ENCODE data around the gene DRAXIN.

DRAXIN gene

GRCh38 chr1:11693917-11694316 is 2.4 kb downstream of the DRAXIN start:
- TF ChIP-seq HDGF (IDR thresholded peaks at IDR 0.05; ENCODE audit: borderline replicate concordance) (no peak), BHLHE40 (IDR thresholded peaks at IDR 0.05; ENCODE audit: borderline replicate concordance) (no peak), FOXK2 (IDR thresholded peaks at IDR 0.05) (no peak), SUZ12 (IDR thresholded peaks at IDR 0.05) (no peak), SP1 (IDR thresholded peaks at IDR 0.05) (no peak), CTBP1 (IDR thresholded peaks at IDR 0.05; ENCODE audit: borderline replicate concordance) (no peak), FOXM1 (IDR thresholded peaks at IDR 0.05; ENCODE audit: borderline replicate concordance) (no peak), ELF4 (IDR thresholded peaks at IDR 0.05) (no peak), ARNT (IDR thresholded peaks at IDR 0.05) (no peak), NFRKB (IDR thresholded peaks at IDR 0.05) (no peak), TARDBP (IDR thresholded peaks at IDR 0.05) (no peak), LEF1 (IDR thresholded peaks at IDR 0.05; ENCODE audit: borderline replicate concordance) (no peak), ZNF384 (IDR thresholded peaks at IDR 0.05) (no peak), FOXA1 (IDR thresholded peaks at IDR 0.05) (no peak), L3MBTL2 (conservative IDR thresholded peaks at IDR 0.05) (no peak), PKNOX1 (IDR thresholded peaks at IDR 0.05) (no peak)
- POLR2A ChIA-PET = no interaction called here
- no peak for DNase-seq (ENCODE audit: extremely low spot score)

GRCh38 chr1:11695861-11696260 is 4.4 kb downstream of the DRAXIN start:
- DNase-seq (ENCODE audit: extremely low spot score) = no peak
- POLR2A ChIA-PET = no interaction called here
- TF ChIP-seq ELF4 (IDR thresholded peaks at IDR 0.05) = no peak
- TF ChIP-seq FOXA1 (IDR thresholded peaks at IDR 0.05) = no peak
- no peak for TF ChIP-seq ZNF384 (IDR thresholded peaks at IDR 0.05)
- no peak for TF ChIP-seq LEF1 (IDR thresholded peaks at IDR 0.05; ENCODE audit: borderline replicate concordance)
- no peak for TF ChIP-seq NFRKB (IDR thresholded peaks at IDR 0.05)
- TF ChIP-seq HDGF (IDR thresholded peaks at IDR 0.05; ENCODE audit: borderline replicate concordance) = no peak
- no peak for TF ChIP-seq SP1 (IDR thresholded peaks at IDR 0.05)
- no peak for TF ChIP-seq FOXM1 (IDR thresholded peaks at IDR 0.05; ENCODE audit: borderline replicate concordance)
- TF ChIP-seq PKNOX1 (IDR thresholded peaks at IDR 0.05) = no peak
- TF ChIP-seq ARNT (IDR thresholded peaks at IDR 0.05) = no peak
- no peak for TF ChIP-seq TARDBP (IDR thresholded peaks at IDR 0.05)
- no peak for TF ChIP-seq L3MBTL2 (conservative IDR thresholded peaks at IDR 0.05)
- TF ChIP-seq FOXK2 (IDR thresholded peaks at IDR 0.05) = no peak
- TF ChIP-seq BHLHE40 (IDR thresholded peaks at IDR 0.05; ENCODE audit: borderline replicate concordance) = no peak
- CTCF ChIA-PET = interaction anchor here (0.6 to 1.2 kb wide), 2 partner anchors 14 to 15 kb away, joined by 3 read pairs; no protein-coding TSS in a partner anchor

More at GRCh38 chr1:11693917-11694316, 2.4 kb downstream of the DRAXIN start:
- CTCF ChIA-PET = interaction anchor here (0.8 kb wide), 1 partner anchor 12 kb away, joined by 6 read pairs; no protein-coding TSS in a partner anchor

- POLR2A ChIA-PET = no interaction called here
- CTCF ChIA-PET = interaction anchor here (1.5 to 1.6 kb wide), 2 partner anchors 10 to 22 kb away, joined by 3 to 5 read pairs; no protein-coding TSS in a partner anchor
- TF ChIP-seq FOXM1 (IDR thresholded peaks at IDR 0.05; ENCODE audit: borderline replicate concordance) = no peak
- TF ChIP-seq PKNOX1 (IDR thresholded peaks at IDR 0.05) = no peak
- no peak for TF ChIP-seq BHLHE40 (IDR thresholded peaks at IDR 0.05; ENCODE audit: borderline replicate concordance)
- TF ChIP-seq FOXK2 (IDR thresholded peaks at IDR 0.05) = no peak
- TF ChIP-seq L3MBTL2 (conservative IDR thresholded peaks at IDR 0.05) = no peak
- no peak for TF ChIP-seq NFRKB (IDR thresholded peaks at IDR 0.05)
- TF ChIP-seq TARDBP (IDR thresholded peaks at IDR 0.05) = no peak
- no peak for TF ChIP-seq LEF1 (IDR thresholded peaks at IDR 0.05; ENCODE audit: borderline replicate concordance)
- TF ChIP-seq CTBP1 (IDR thresholded peaks at IDR 0.05; ENCODE audit: borderline replicate concordance) = no peak
- no peak for TF ChIP-seq HDGF (IDR thresholded peaks at IDR 0.05; ENCODE audit: borderline replicate concordance)
- no peak for TF ChIP-seq ELF4 (IDR thresholded peaks at IDR 0.05)
- no peak for TF ChIP-seq SUZ12 (IDR thresholded peaks at IDR 0.05)
- TF ChIP-seq ARNT (IDR thresholded peaks at IDR 0.05) = no peak
- no peak for TF ChIP-seq FOXA1 (IDR thresholded peaks at IDR 0.05)
- TF ChIP-seq ZNF384 (IDR thresholded peaks at IDR 0.05) = no peak
- no peak for DNase-seq (ENCODE audit: extremely low spot score)
Measured at GRCh38 chr1:11697188-11697892, 5.8 kb downstream of the DRAXIN start.

GRCh38 chr1:11697893-11698210 is 6.3 kb downstream of the DRAXIN start:
- CTCF ChIA-PET = interaction anchor here (1.5 to 1.6 kb wide), 2 partner anchors 10 to 22 kb away, joined by 3 to 5 read pairs; no protein-coding TSS in a partner anchor

GRCh38 chr1:11700601-11701467 is 9.3 kb downstream of the DRAXIN start:
- TF ChIP-seq ZNF384 (IDR thresholded peaks at IDR 0.05) = no peak
- TF ChIP-seq ELF4 (IDR thresholded peaks at IDR 0.05) = no peak
- no peak for TF ChIP-seq HDGF (IDR thresholded peaks at IDR 0.05; ENCODE audit: borderline replicate concordance)
- no peak for TF ChIP-seq FOXA1 (IDR thresholded peaks at IDR 0.05)
- TF ChIP-seq BHLHE40 (IDR thresholded peaks at IDR 0.05; ENCODE audit: borderline replicate concordance) = no peak
- no peak for TF ChIP-seq CTBP1 (IDR thresholded peaks at IDR 0.05; ENCODE audit: borderline replicate concordance)
- TF ChIP-seq SUZ12 (IDR thresholded peaks at IDR 0.05) = no peak
- TF ChIP-seq FOXM1 (IDR thresholded peaks at IDR 0.05; ENCODE audit: borderline replicate concordance) = no peak
- TF ChIP-seq LEF1 (IDR thresholded peaks at IDR 0.05; ENCODE audit: borderline replicate concordance) = no peak
- ChIA-PET CTCF (no interaction called here), POLR2A (no interaction called here)
- DNase-seq (ENCODE audit: extremely low spot score) = no peak

More at GRCh38 chr1:11697893-11698210, 6.3 kb downstream of the DRAXIN start:
- DNase-seq (ENCODE audit: extremely low spot score) = no peak
- TF ChIP-seq L3MBTL2 (conservative IDR thresholded peaks at IDR 0.05) (no peak), NFRKB (IDR thresholded peaks at IDR 0.05) (no peak), CTBP1 (IDR thresholded peaks at IDR 0.05; ENCODE audit: borderline replicate concordance) (no peak), FOXA1 (IDR thresholded peaks at IDR 0.05) (no peak), SP1 (IDR thresholded peaks at IDR 0.05) (no peak), FOXK2 (IDR thresholded peaks at IDR 0.05) (no peak), BHLHE40 (IDR thresholded peaks at IDR 0.05; ENCODE audit: borderline replicate concordance) (no peak), ARNT (IDR thresholded peaks at IDR 0.05) (no peak), SUZ12 (IDR thresholded peaks at IDR 0.05) (no peak), TARDBP (IDR thresholded peaks at IDR 0.05) (no peak), LEF1 (IDR thresholded peaks at IDR 0.05; ENCODE audit: borderline replicate concordance) (no peak), ZNF384 (IDR thresholded peaks at IDR 0.05) (no peak), ELF4 (IDR thresholded peaks at IDR 0.05) (no peak)
- POLR2A ChIA-PET = no interaction called here
